AML-193 (cell line): ENCODE measurements around the gene LDAH.
A peak's percentile ranks its signal among the peaks of the same experiment; 100 is the strongest.

ENCODE experiments used
- DNase-seq, 2 experiments: peaks; one replicate each; lab custom pipeline; 2025; lab: John Stamatoyannopoulos, UW

LDAH gene

DNA sequence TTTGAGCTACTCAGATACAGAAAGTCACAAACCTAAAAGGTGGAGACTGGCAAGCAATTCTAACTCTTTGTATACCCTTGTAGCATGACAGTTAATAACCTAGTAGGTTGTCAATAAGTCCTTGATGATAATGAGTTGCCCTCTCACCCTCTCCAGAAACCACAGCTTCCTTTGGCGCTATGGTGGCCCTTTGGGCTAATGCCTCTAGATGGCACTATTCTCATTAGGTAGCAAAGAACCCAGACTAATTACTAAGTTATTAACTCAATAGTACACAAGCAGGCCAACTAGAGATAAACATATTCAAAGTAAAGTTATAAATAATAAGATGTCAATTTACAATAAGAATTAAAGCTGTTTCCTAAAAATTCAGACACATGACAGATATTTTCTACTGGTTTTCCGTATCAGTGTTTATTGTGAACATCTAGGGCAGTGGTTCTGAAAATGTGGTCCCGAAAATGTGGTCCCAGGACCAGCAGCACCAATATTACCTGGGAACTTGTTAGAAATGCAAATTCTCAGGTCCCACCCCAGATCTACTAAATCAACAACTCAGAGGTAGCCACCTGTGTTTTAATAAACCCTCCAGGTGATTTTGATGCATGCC lies 41.1 kb downstream of the LDAH start:
- peak; percentile 38 to 45 for DNase-seq

DNA sequence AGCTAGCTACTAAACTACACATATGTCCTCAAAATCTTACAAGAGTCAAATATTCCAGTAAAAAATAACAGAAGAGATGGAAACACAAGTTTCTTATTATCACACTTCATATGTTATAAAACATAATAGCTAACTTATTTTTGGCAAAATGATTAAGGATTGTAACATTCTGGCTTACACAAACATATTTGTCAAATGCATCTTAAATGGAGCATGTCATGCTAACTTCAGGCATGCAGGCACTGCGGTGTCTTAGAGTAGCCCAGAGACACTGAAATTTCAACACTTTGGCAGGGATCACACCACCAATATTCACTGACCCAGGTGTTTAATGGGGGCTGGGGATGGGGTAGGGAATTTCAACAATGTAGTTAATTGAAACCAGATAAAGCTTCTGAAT lies 51.6 kb downstream of the LDAH start:
- no peak for DNase-seq

DNA sequence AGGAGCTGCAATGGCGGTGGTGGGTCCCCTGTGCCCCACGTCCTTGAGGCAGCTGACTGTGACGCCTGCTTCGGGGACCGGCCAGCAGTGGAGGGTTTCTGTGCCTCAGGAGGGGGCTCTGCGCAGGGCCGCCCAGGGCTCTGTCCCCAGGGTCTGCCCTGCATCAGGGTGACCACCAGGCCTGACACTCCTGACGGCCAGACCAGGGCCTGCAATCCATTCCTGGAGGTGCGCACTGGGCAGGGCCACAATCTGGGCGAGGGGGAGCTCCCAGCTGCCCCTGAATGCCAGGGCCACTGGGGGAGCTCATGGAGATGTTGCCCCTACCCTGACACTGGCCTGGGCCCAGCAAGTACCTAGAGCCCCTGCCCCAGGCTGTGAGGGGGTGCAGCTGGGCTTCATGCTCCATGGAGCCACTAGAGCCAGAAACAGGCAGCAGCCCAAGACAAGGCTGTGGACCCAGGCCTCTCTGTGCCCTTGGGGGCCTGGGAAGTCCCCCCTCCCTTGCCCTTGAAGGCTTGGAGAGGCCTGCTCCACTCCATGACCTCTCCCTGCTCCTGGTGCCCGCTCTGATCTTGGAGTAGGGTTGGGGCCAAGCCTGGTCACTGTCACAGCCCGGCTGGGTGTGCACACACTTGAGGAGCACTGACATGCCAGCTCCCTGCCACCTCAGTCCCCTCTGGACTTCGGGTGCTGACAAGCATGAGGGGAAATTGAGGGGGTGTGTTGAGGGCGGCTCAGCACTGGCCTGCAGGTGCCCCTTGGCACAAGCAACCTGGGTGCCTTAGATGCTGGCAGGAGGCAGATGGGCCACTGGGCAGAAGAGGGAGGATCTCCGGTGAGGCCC lies 55.9 kb downstream of the LDAH start:
- DNase-seq = no peak

DNA sequence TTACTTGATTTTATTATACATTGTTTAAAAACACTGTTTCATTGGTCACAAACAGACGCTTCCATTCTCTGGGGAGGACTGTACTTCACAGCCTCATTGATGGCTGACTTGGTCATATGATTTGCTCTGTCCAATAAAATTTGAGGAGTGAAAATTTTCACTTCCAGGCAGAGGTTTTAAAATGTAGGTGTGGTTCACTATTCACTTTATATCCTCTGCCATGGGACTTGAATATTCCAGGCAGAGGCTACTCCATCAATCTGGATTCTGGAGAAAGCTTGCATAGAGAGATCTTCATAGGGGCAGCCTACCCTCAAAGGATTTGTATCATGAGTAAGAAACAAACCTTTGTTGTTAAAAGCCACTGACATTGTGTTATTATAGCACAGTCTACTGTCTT lies 56.7 kb downstream of the LDAH start:
- DNase-seq = no peak

DNA sequence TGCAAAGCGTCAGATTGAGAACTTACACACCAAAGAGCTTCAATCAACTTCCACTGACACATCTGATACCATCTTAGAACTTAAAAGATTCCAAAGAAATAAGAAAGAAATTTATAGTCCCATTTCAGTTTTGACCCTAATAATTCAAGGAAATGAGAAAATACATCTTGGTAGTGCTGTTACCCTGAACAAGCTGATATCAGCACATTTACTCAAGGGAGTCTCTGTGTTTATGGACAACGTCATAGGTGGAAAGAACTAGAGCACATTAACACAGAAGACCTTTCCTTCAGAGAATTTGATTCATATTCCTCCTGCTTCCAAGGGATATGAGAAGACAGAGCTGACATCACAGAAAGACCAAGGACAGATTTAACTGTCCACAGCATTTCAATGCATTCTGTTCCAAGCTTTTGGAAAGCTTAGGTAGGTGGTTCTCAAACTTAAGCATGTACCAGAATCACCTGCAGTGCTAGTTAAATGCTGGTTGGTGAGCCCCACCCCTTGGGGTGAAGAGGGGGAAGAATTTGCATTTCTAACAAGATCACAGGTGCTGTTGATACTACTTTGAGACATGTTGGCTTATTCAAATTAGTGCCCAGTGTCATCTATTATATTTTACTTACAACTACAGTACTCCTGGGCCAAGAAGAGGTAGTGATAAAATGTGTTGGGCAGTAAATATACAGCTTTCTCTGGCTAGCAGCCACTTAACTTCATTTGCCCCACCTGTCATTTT lies 59.8 kb downstream of the LDAH start:
- DNase-seq = no peak

DNA sequence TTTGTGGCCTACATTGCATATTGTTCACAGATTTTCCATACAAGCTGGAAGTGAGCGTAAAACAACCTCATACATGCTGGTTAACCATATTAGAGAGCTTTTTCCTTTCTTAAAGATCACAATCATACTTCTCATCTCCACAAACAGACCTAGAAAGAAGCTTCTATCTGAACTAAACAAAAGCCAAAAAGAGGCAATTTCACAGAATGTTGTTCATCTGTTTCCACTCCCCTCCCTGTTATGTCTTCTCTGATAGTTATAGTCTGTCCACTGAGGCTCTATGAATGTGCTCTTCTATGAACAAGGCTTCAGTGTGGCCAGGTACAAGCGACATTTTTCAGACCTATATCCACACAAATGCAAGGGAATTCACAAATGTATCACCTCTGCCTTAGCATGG lies 63.4 kb downstream of the LDAH start:
- DNase-seq = no peak

DNA sequence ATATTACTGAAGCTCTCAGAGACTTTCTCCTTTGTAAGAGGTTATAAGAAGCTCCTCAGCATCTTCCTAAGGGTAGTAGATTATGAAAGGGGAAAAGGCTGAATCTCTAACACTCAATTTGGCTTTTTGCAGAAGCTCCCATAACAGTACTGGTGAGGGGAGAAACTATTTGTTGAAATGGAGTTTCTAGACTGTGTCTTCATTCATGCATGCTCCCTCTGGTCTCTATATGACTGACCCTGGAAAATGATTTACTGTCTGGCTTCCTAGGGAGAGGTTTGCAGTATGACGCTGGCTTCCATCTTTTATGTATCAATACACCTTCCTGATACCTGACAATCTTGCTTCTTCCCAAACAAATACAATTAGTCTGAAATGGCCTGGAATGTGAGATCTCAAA lies 63.9 kb downstream of the LDAH start:
- no peak for DNase-seq

DNA sequence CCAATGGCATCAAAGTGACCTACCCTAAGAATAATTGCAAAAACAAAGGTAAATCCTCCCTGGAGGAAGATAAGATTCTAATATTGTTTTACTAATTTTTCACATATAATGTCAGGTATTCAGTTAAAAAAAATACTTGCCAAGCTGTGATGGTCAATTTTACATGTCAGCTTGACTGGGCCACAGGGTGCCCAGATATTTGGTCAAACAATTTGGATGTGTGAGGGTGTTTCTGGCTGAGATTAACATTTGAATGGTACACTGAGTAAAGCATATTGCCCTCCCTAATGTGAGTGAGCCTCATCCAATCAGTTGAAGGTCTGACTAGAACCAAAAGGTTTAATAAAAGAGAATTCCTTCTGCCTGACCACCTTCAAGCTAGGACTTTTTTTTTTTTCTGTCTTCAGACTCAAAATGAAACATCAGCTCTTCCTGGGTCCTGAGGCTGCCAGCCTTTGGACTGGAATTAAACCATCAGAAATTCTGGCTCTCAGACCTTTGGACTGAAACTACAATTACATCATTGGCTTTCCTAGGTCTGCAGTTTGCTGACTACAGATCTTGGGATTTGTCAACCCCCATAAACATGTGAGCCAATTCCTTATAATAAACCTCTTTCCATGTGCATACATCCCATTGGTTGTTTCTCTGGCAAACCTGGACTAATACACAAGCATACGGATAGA lies 65.4 kb downstream of the LDAH start:
- no peak for DNase-seq

DNA sequence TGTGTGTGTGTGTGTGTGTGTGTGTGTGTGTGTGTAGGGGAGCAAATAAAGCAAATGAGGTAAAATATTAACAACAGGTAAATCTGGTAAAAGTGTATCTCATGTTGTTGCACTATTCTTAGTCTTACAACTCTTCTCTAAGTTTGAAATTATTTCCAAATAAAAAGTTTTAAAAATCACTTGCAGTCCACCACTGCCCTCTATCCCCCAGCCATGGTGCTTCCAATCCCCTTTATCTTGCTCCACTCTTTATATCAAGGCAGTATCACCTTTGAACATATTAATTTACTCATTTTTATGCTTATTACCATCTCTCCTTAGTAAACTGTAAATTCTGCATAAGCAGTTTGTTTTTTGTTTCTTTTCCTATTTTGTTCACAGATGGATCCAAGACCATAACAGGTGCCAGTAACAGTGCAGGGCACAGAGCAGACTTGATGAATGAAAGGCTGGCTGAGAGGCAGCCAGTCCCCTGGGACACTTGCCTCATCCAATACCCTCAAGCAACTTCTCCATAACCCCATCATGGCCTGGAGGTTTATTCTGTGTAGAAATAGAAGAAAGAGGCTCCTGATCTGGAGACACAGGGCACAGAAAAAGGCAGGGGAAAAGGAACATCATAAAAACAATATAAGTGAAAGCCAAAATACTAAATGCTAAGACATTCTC lies 67.6 kb downstream of the LDAH start:
- DNase-seq = no peak

DNA sequence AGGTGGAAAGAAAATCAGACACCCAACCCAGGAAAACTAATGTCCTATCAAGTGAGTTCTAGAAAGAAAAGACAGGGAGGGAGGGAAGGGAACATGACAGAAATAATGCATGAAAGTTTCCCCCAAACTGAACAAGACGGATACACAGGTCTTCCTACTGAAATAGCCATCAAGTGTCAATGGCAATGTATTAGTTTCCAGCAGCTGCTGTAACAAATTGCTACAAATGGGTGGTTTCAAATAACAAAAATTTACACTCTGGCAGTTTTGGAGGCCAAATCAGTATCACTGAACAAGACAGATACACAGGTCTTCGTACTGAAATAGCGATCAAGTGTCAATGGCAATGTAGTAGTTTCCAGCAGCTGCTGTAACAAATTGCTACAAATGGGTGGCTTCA lies 70.6 kb downstream of the LDAH start:
- no peak for DNase-seq

DNA sequence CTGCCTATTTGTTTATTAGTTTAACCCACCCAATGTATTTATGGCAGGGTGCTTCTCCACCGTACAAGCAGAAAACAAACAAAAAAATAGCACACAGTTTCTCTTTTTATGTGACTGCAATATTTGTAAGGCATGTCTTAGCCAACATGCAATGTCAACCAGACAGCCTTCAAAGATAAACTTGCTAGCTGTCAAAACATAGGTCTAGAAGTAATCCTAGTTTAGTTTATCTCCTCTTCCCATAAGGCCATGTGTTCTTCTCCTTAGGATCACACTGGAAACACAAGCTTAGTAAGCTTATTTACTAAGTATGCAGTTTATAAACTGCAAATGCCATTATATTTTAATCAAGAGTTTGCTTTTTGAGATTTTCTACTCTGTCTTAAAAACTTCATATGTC lies 75.6 kb downstream of the LDAH start:
- no peak for DNase-seq

DNA sequence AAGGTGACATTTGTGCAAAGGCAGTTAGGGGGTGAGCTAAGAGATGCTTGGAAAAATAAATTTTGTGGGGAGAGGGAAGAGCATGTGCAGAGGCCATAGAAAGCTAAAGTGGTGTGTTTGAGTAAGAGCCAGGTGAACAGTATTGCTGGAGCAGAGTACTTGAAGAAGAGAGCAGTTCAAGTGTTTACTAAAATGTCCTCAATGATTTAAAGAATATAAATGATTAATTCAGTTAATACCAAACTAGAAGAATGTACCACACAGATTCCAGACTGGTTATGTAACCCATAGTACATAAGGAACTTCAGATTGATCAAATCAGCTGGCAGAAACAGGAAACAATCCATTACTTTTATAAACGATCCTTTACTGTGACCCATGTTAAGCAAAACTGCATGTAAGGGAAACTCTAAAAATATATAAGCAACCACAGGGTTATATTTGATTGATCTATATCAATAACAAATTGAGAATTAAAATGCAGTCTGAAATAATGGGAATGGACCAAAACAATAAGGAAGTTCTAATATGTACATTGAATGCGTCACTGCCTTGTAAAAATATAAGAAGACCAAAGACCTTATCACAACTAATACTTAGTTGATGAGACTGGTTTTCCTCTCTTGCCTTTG lies 76.9 kb downstream of the LDAH start:
- no peak for DNase-seq

DNA sequence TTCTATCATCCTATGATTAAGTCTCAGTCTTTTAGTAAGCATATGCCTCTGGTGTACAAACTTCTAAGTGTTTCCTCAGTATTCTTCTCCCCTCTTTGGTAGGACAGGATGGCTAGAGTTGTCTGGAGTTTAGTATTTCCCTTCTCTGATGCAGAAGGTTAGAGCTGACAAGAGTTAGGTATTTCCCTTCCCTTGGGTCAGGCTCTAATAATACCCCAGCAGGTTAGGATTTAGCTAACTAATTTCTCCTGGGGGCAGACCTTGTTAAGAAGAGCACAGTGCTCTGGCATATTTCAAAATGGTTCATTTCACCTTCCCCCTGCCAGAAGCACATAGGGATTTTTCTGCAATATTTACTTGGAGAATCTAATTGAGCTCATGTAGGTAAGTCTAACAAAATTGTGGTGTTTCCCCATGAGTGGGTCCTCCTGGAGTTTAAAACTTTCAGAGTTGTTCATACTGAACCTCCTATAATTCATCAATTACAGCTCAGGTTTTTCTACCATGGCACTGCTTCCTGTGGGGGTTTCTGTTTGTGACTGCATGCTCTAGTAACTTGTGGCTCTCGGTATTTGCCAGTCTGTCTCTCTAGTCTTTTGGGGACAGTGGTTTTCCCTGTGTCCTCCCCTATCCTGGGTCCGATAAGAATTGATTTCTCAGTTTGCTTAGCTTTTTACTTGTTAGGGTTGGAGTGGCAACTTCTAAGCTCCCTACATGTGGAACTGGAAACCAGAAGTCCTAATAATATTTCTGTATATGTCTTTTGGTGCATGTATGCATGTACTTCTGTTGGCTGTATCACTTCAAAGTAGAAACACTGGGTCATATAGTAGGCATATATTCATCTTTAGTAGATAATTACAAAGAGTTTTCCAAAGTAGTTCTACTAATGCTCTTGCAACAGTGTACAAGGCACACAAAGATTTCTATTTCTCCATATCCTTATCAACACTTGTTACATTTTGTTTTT lies 78.2 kb downstream of the LDAH start:
- DNase-seq = no peak

DNA sequence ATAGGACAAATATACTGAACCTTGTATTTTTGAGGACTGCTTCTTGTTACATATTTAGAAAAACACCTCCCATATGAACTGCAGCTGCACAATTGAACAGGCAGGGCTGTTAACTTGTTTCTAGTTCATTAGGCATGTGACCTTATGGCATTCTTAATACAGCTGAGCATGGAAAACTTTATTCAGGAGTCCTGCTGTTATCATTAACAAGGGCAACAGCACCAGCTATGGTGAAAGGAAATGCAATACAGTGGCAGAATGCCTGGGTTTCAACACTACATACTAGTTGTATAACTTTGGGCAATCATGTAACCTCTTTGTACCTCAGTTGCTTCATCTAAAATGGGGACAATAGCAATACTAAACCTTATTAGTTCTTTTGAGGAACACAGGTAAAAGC lies 84.1 kb downstream of the LDAH start:
- DNase-seq = no peak

DNA sequence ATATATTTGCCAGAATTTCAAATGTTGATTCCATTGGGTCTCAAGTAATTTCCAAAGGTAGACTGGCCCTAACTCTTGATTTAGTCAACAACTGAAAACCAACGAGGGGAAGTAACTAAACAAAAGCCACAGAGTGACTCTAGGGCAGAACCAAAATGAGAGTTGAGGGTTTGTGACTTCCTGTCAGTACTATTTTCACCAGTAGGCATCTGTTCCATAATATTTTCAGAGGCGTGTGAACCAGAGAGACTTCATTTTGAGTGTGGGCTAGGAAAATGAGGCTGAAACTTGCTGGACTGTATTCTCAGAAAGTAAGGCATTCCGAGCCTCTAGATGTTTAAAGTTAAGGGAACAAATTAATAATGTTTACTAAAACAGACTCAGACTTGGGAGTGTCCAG lies 85.4 kb downstream of the LDAH start:
- DNase-seq = no peak

DNA sequence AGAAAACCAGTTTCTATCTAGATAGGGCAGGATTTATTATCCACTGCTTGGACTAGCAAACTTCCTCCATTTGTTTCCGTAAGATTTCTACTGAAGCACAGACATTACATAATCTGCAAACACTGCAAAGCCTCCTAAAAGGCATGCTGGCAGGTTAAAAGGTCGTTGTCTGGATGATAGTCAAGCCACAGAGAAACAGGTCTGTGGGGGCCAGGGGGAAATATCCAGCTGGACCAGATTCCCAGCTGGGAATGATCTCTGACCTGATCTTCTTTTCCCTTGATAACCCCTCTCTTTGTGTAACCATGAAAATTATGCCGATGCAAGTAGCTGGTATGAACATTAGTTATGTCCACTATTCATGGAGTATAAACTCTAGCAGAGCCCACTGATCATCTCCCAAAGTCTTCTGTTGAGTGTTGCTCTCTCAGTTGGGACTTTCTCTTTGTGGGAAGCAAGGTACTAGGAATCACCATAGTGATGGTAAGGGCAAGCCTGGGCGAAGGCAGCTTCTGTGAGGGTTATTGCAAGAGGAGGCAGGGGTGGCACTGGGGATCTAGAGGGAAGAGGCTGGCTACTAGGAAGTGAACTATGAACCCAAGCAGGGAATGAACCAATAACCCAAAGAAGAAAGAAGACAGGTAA lies 94.7 kb downstream of the LDAH start:
- DNase-seq = no peak

DNA sequence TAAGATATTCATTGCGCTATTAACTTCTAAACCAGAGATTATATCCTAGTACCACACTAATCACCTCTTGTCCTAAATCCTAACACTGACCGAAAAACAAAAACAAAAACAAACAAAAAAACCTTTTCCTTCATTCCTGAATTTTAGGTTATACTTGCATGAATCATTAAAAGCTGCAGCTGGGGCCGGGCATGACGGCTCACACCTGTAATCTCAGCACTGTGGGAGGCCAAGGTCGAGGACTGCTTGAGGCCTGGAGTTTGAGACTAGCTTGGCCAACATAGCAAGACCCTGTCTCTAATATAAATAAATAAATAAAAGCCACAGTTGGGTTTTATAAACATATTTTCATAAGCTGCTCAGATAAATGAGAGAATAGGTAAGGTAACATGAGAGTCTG lies 96.0 kb downstream of the LDAH start:
- DNase-seq = no peak

DNA sequence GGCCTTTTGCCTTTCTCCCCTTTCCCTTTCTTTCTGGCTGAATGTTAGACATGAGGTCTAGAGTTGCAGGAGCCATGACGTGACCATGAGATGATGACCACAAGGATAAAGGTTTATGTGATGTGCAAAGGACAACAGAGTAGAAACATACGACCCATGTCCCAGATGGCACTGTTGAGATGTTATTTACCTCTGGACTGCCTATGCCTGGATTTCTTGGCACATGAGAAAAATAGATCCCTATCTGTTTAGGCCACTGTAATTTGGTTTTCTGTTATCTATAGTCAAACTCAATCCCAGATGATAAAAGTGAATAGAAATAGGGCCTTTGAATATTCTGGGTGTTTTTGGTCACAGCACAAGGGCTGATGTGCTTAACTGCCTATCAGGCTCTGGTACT lies 97.1 kb downstream of the LDAH start:
- DNase-seq = no peak

DNA sequence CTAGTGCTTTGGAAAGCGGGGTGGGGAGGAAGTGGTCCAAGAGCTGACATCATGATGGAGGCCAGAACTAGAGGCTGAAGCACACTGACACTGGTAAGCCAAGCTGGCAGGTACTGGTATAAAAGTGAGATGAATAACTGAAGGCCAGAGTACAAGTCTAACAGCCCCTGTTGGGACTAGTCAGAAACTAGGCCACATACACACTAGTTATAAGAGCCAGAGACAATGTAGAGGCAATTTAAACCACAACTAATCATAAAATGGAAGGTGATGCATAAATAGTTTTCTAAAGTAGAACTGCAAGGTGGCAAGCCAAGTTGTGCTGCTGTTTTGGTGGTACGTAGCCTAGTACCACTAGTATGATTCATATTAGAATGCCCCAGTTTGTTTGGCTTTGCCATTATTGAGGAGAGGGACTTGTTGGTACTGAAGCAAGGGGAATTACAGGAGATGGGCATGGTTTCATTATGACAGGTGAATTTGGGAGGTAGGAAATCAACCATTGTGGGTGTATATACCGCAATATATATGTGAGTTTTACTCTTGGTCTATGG lies 98.3 kb downstream of the LDAH start:
- no peak for DNase-seq

DNA sequence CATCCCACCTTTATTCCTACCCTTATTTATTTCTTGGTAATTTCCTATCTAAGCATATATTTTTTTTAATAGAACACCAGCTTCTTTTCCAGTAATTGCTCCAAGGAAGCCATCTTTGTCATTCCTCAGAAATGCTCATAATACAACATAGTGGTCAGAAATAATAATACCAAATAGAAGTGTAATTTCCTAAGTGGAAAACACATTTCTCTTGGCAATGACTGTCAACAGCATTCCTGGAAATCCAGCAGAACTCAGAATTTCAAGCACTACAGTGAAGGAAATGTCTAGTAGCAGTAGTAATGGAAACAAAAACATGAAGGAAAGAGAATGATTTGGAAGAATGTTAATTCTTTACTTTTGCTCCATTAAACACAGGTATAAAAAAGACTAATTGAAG lies 99.4 kb downstream of the LDAH start:
- DNase-seq = no peak
